CD4-positive, alpha-beta T cell treated with Interleukin-17A for 4 hours (primary cell): Measurements from ENCODE around the gene TMEM259.

Experiments
- DNase-seq: peaks from one replicate; pipeline ENCODE4 v3.0.0-alpha.2; 2020; ENCODE audit warnings: mixed read lengths

The TMEM259 gene

GRCh38 chr19:1020868-1021425 is at the start of gene TMEM259:
TMEM259 (minus strand) TSS chr19:1021123; CDS start chr19:1020996, 127 bp downstream.
- DNase-seq, result peak; percentile 98

- no peak for DNase-seq
Observed at GRCh38 chr19:1070576-1070930, 49.6 kb upstream of the TMEM259 start.

GRCh38 chr19:1069009-1069779 is 48.3 kb upstream of the TMEM259 start:
- peak; percentile 87 for DNase-seq

GRCh38 chr19:1068009-1069001 is 47.4 kb upstream of the TMEM259 start:
- peak; percentile 89 for DNase-seq

- no peak for DNase-seq
Observed at GRCh38 chr19:1067341-1067957, 46.5 kb upstream of the TMEM259 start.

GRCh38 chr19:1066748-1067340 is 45.9 kb upstream of the TMEM259 start, which contains the start of gene ARHGAP45:
ARHGAP45 (plus strand) TSS chr19:1067167; CDS start chr19:1067406, 239 bp downstream.
- DNase-seq, result peak; percentile 94

GRCh38 chr19:1066251-1066747 is 45.4 kb upstream of the TMEM259 start:
- no peak for DNase-seq

GRCh38 chr19:1065606-1066109 is 44.7 kb upstream of the TMEM259 start:
- DNase-seq, result no peak

- DNase-seq, result peak; percentile 83
Observed at GRCh38 chr19:1064661-1065605, 44.0 kb upstream of the TMEM259 start.

GRCh38 chr19:1063909-1064660 is 43.2 kb upstream of the TMEM259 start:
- DNase-seq, result peak; percentile 32

- DNase-seq, result no peak
Observed at GRCh38 chr19:1063030-1063908, 42.3 kb upstream of the TMEM259 start.

- DNase-seq, result no peak
Observed at GRCh38 chr19:1062387-1063029, 41.6 kb upstream of the TMEM259 start.

GRCh38 chr19:1061987-1062386 is 41.1 kb upstream of the TMEM259 start:
- DNase-seq, result no peak

GRCh38 chr19:1060689-1061088 is 39.8 kb upstream of the TMEM259 start:
- DNase-seq, result no peak

- peak; percentile 44 for DNase-seq
Observed at GRCh38 chr19:1058112-1058511, 37.2 kb upstream of the TMEM259 start.

- DNase-seq, result peak; percentile 71
Observed at GRCh38 chr19:1057176-1057855, 36.4 kb upstream of the TMEM259 start.

GRCh38 chr19:1055886-1056620 is 35.1 kb upstream of the TMEM259 start:
- no peak for DNase-seq
